Loucy (cell line): ENCODE data around the gene ENTPD1.

Experiments
- H2AFZ ChIP-seq: fragments of 200-600 bp; sonication (generic); 2 replicates; pipeline ENCODE4 v1.6.0; 2016; ENCODE audit warnings: antibody characterized with exemption, mild to moderate bottlenecking, low read length, moderate library complexity
- H3F3A ChIP-seq: fragments of 200-600 bp; 2 replicates; pipeline ENCODE4 v1.6.0; 2016; ENCODE audit warnings: antibody characterized with exemption, low read depth, mild to moderate bottlenecking
- H3K27me3 ChIP-seq: fragments of 200-600 bp; sonication (generic); 2 replicates; pipeline ENCODE4 v1.6.1; 2014; ENCODE audit warnings: low read length, mild to moderate bottlenecking; ENCODE audit not compliant: insufficient read depth, poor library complexity, severe bottlenecking
- H3K36me3 ChIP-seq: fragments of 200-600 bp; sonication (generic); 2 replicates; pipeline ENCODE4 v1.6.1; 2016; ENCODE audit warnings: low read length; ENCODE audit not compliant: insufficient read depth
- H3K4me1 ChIP-seq: fragments of 200-600 bp; sonication (generic); 2 replicates; pipeline ENCODE4 v1.5.1; 2014; ENCODE audit warnings: low read length, mild to moderate bottlenecking; ENCODE audit not compliant: insufficient read depth, poor library complexity, severe bottlenecking
- H3K4me2 ChIP-seq: fragments of 200-600 bp; sonication (generic); 2 replicates; pipeline ENCODE4 v1.6.0; 2014; ENCODE audit warnings: antibody characterized with exemption, low read length, low read depth, mild to moderate bottlenecking; ENCODE audit not compliant: poor library complexity, severe bottlenecking
- H3K4me3 ChIP-seq: fragments of 200-600 bp; sonication (generic); 2 replicates; pipeline ENCODE4 v1.5.1; 2014; ENCODE audit warnings: low read length, mild to moderate bottlenecking, mixed read lengths; ENCODE audit not compliant: poor library complexity, severe bottlenecking
- H3K79me2 ChIP-seq: fragments of 200-600 bp; sonication (generic); 2 replicates; pipeline ENCODE4 v1.6.1; 2014; ENCODE audit warnings: low read length; ENCODE audit not compliant: insufficient read depth
- H3K9ac ChIP-seq: fragments of 200-600 bp; sonication (generic); 2 replicates; pipeline ENCODE4 v1.6.0; 2014; ENCODE audit warnings: mild to moderate bottlenecking, low read depth, low read length, moderate library complexity; ENCODE audit not compliant: poor library complexity, severe bottlenecking
- H3K9me2 ChIP-seq: fragments of 200-600 bp; sonication (generic); replicated peaks from 2 replicates; pipeline ENCODE4 v1.6.1; 2016; ENCODE audit warnings: low read depth, low read length, mixed read lengths
- H3K9me3 ChIP-seq: fragments of 200-600 bp; sonication (generic); 2 replicates; pipeline ENCODE4 v1.6.1; 2014; ENCODE audit warnings: mild to moderate bottlenecking, antibody characterized with exemption, low read length, low read depth; ENCODE audit not compliant: insufficient read depth
- H4K20me1 ChIP-seq: fragments of 200-600 bp; sonication (generic); 2 replicates; pipeline ENCODE4 v1.6.0; 2014; ENCODE audit warnings: antibody characterized with exemption, low read length, mild to moderate bottlenecking; ENCODE audit not compliant: insufficient read depth, poor library complexity, severe bottlenecking
- EZH2phosphoT487 ChIP-seq: fragments of 200-600 bp; IDR thresholded peaks from 2 replicates; pipeline ENCODE4 v1.6.1; 2018; ENCODE audit warnings: antibody characterized with exemption, mild to moderate bottlenecking, moderate library complexity, borderline replicate concordance
- TF ChIP-seq, protein P1 (sequence below): fragments of 200-600 bp; sonication (generic); conservative IDR thresholded peaks from 2 replicates; pipeline ENCODE4 v1.5.1; 2014; ENCODE audit warnings: mild to moderate bottlenecking, antibody characterized with exemption, low read length

Gene ENTPD1

DNA sequence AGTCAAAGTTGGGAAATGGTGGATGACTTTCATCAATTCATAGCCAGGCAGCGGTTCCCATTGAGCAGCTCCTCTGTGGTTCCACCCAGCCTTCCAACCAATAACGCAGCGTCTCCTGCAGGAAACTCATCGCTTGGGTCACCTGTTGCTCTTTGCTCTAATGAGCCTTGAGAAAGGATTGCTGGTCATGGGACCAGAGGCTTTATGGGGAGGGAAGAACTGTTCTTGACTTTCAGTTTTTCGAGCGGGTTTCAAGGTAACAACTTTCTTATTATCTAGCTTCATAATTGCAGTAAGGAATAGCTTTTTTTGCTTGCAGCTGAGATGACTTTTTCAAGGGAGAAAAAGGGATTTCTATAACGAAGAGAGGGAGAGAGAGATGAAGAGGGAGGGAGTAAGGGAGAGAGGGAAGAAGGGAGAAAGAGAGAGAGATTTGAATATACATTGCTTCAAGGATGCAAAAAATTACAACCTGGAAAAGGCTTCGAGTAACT, 405 bp upstream of the ENTPD1 start:
- no peaks in the 10 kb centered on the region for H3K79me2 ChIP-seq
- no peak overlapping the region for H3K4me3 ChIP-seq
- no peak for TF ChIP-seq EZH2phosphoT487
- TF ChIP-seq, protein P1, sequence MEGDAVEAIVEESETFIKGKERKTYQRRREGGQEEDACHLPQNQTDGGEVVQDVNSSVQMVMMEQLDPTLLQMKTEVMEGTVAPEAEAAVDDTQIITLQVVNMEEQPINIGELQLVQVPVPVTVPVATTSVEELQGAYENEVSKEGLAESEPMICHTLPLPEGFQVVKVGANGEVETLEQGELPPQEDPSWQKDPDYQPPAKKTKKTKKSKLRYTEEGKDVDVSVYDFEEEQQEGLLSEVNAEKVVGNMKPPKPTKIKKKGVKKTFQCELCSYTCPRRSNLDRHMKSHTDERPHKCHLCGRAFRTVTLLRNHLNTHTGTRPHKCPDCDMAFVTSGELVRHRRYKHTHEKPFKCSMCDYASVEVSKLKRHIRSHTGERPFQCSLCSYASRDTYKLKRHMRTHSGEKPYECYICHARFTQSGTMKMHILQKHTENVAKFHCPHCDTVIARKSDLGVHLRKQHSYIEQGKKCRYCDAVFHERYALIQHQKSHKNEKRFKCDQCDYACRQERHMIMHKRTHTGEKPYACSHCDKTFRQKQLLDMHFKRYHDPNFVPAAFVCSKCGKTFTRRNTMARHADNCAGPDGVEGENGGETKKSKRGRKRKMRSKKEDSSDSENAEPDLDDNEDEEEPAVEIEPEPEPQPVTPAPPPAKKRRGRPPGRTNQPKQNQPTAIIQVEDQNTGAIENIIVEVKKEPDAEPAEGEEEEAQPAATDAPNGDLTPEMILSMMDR: no peak
- no peaks in the 10 kb centered on the region for H3K9me3 ChIP-seq
- no peak overlapping the region for H3K4me2 ChIP-seq
- H3K9me2 ChIP-seq: no peaks in the 10 kb centered on the region
- no peaks in the 10 kb centered on the region for H3K36me3 ChIP-seq
- H3K4me1 ChIP-seq: peaks cover 4% of the 10 kb centered on the region
- no peaks in the 10 kb centered on the region for H3F3A ChIP-seq
- H3K9ac ChIP-seq: no peak overlapping the region
- no peaks in the 10 kb centered on the region for H4K20me1 ChIP-seq
- peak overlapping the region; percentile 72; the same call in 1 of the 2 replicates for H2AFZ ChIP-seq
- no peaks in the 10 kb centered on the region for H3K27me3 ChIP-seq

DNA sequence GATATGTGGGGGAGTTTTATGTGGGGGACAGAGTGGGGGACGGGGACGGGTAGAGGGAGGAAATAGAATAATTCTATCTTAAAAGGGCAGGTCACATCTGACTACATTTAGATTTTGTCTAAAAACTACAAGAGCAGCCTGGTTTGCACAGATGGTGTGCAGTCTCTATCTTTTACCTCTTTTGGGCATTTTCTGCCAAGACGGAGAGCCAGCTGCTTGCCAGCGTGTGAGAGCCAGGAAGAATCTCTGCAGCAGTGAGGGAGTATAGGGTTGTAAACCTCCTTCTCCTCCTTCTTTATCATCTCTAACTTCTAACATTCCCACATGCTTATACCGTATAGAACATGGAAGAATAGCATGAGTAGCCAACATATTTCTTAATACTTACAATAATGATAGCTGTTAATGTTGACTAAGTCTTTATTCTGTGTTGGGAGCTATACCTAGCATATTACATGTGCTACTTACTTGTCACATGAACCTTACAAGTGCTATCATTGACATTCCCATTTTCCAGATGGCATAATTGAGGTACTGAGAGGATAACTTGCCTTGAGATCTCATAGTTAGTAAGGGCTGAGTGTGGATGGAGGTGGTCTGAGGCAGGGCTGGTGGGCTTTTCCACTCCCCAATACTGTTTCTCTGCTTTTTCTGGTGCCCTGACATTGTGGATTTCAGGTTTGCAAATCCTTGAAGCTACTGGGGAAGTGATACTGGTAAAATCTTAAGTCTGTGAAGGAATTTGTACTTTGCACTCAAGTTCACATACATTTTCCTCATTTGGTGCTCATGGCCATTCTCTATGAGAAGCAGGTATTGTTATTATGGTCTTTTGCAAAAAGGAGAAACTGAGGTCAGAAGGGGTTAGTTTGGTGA, 1.1 kb downstream of the ENTPD1 start:
- H3K27me3 ChIP-seq: no peaks in the 10 kb centered on the region
- no peaks in the 10 kb centered on the region for H3F3A ChIP-seq
- H3K9me2 ChIP-seq: no peaks in the 10 kb centered on the region
- H3K9ac ChIP-seq: no peak overlapping the region
- H3K36me3 ChIP-seq: no peaks in the 10 kb centered on the region
- H3K9me3 ChIP-seq: no peaks in the 10 kb centered on the region
- H3K4me2 ChIP-seq: no peak overlapping the region
- H2AFZ ChIP-seq: peak overlapping the region; percentile 72
- peaks cover 4% of the 10 kb centered on the region for H3K4me1 ChIP-seq
- no peaks in the 10 kb centered on the region for H4K20me1 ChIP-seq
- H3K79me2 ChIP-seq: no peaks in the 10 kb centered on the region
- TF ChIP-seq, protein P1: no peak
- no peak for TF ChIP-seq EZH2phosphoT487
- no peak overlapping the region for H3K4me3 ChIP-seq

DNA sequence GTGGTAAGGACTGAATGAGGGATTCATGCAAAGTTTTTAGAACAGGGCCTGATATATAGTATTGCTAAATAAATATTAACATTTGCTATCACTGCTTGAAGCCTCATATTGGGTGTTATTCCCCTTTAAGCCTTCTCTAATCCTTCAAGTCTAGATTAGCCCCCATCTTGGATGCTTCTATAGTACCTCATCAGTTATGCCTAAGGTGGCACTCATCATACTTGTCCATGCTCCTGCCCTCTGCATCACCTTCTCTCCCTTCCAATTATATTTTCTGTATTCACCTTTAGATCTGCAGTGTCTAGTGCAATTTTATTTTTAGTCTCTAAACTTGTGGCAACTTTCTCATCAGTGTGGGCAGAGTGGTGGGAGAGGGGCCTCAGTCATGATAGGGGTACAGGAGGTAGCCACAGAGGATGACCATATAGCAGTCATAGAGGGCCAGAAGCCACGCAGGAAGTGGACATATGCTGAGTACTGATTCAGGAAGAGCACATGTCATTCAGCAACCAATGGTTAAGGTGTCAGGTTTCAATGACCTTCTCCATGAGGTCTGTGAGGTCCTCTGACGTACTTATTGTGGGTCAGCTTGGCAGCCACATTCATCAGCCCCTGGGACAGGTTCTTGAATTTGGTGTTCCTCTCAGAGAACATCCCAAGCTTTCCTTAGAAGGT, 2.5 kb downstream of the ENTPD1 start:
- Histone ChIP-seq H3K9ac (no peak overlapping the region), H3K36me3 (no peaks in the 10 kb centered on the region), H3K27me3 (no peaks in the 10 kb centered on the region), H3K4me3 (no peak overlapping the region), H3K9me2 (no peaks in the 10 kb centered on the region), H3K4me1 (peaks cover 4% of the 10 kb centered on the region), H3K4me2 (no peak overlapping the region), H2AFZ (no peak overlapping the region), H3K9me3 (no peaks in the 10 kb centered on the region), H3K79me2 (no peaks in the 10 kb centered on the region), H4K20me1 (no peaks in the 10 kb centered on the region), H3F3A (no peaks in the 10 kb centered on the region)
- TF ChIP-seq, protein P1: no peak
- TF ChIP-seq EZH2phosphoT487: no peak
